HG03575 (cell line): ENCODE data around the gene NFIA.
"Not testable (repeated sequence)": the region's sequence is repeated elsewhere in the genome, so short reads cannot be mapped to it uniquely, and the experiment has no call there.

Experiments
- ATAC-seq: cut with Tn5 transposase; IDR thresholded peaks from one replicate; pipeline ENCODE4 v1.9.1; 2021; ENCODE audit not compliant: unreplicated experiment, insufficient number of reproducible peaks, low FRiP score; ENCODE audit errors: extremely low read depth

The NFIA gene

GRCh38 chr1:61056573-61057439, 25.6 kb upstream of the NFIA start:
- ATAC-seq, result no peak

GRCh38 chr1:61058483-61059245, 23.7 kb upstream of the NFIA start:
- ATAC-seq, result no peak

- not testable (repeated sequence) for ATAC-seq
Measured at GRCh38 chr1:61061601-61062000, 20.8 kb upstream of the NFIA start.

- ATAC-seq, result no peak
Measured at GRCh38 chr1:61064673-61065072, 17.7 kb upstream of the NFIA start.

- no peak for ATAC-seq
Measured at GRCh38 chr1:61067446-61068019, 14.8 kb upstream of the NFIA start.

GRCh38 chr1:61070054-61070453, 12.3 kb upstream of the NFIA start:
- ATAC-seq, result no peak

GRCh38 chr1:61071205-61072130, 10.9 kb upstream of the NFIA start:
- no peak for ATAC-seq

GRCh38 chr1:61073871-61074270, 8.5 kb upstream of the NFIA start:
- ATAC-seq, result no peak

GRCh38 chr1:61075833-61076232, 6.5 kb upstream of the NFIA start:
- ATAC-seq, result not testable (repeated sequence)

GRCh38 chr1:61076728-61077675, 5.4 kb upstream of the NFIA start:
- ATAC-seq, result peak; percentile 39

- ATAC-seq, result peak; percentile 64
Measured at GRCh38 chr1:61077676-61078541, 4.5 kb upstream of the NFIA start.

- ATAC-seq, result no peak
Measured at GRCh38 chr1:61078618-61079295, 3.6 kb upstream of the NFIA start.

GRCh38 chr1:61079296-61079897, 3.0 kb upstream of the NFIA start:
- no peak for ATAC-seq

- no peak for ATAC-seq
Measured at GRCh38 chr1:61079898-61080336, 2.4 kb upstream of the NFIA start.

- ATAC-seq, result no peak
Measured at GRCh38 chr1:61080413-61081143, 1.8 kb upstream of the NFIA start.
